ENCODE measurements around the gene FAM124B.

- TF ChIP-seq, protein P1, sequence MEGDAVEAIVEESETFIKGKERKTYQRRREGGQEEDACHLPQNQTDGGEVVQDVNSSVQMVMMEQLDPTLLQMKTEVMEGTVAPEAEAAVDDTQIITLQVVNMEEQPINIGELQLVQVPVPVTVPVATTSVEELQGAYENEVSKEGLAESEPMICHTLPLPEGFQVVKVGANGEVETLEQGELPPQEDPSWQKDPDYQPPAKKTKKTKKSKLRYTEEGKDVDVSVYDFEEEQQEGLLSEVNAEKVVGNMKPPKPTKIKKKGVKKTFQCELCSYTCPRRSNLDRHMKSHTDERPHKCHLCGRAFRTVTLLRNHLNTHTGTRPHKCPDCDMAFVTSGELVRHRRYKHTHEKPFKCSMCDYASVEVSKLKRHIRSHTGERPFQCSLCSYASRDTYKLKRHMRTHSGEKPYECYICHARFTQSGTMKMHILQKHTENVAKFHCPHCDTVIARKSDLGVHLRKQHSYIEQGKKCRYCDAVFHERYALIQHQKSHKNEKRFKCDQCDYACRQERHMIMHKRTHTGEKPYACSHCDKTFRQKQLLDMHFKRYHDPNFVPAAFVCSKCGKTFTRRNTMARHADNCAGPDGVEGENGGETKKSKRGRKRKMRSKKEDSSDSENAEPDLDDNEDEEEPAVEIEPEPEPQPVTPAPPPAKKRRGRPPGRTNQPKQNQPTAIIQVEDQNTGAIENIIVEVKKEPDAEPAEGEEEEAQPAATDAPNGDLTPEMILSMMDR (IDR thresholded peaks at IDR 0.05): peak in 1 of 12 donors; percentile 10
- no peak for TF ChIP-seq POLR2A (IDR thresholded peaks at IDR 0.05)
Measured at GRCh38 chr2:224400886-224401632, 848 bp downstream of the FAM124B start.

All from heart left ventricle (tissue), 13 donors.